Panc1 (cell line): ENCODE results near the gene TIMM44. TPM values are rescaled to one million over a fixed set of nuclear protein-coding genes. Genes with fewer than 3 reads are reported as not detected.
"Not testable (repeated sequence)": the region's sequence is repeated elsewhere in the genome, so short reads cannot be mapped to it uniquely, and the experiment has no call there.

Source experiments
- ATAC-seq: fragments of 200-7000 bp; cut with Tn5 transposase; 2 replicates; pipeline ENCODE4 v1.9.1; 2020; ENCODE audit warnings: mild to moderate bottlenecking, moderate library complexity
- BruUV-seq: library from RNA; stranded (reverse); fragments of 400-500 nt; replicated peaks from 2 replicates; lab custom pipeline; 2021; lab: Mats Ljungman, UMichigan
- CTCF ChIA-PET: fragments of 300-600 bp; sonication (Branson Sonifier 250); formaldehyde crosslinking; loops from one replicate; lab custom pipeline; 2022; ENCODE audit warnings: antibody characterized with exemption; lab: Charles Lee
- POLR2A ChIA-PET: fragments of 300-600 bp; sonication (Branson Sonifier 250); formaldehyde crosslinking; loops from one replicate; lab custom pipeline; 2022; ENCODE audit warnings: antibody characterized with exemption; lab: Charles Lee
- DNase-seq: peaks from one replicate; pipeline ENCODE4 v3.0.0-alpha.2; 2010; ENCODE audit warnings: low read depth, low spot score
- H3K27ac ChIP-seq: 2 replicates; pipeline ENCODE4 v1.5.1; 2011; ENCODE audit warnings: mild to moderate bottlenecking, low read length, inconsistent platforms
- H3K27me3 ChIP-seq: fragments of 200-500 bp; sonication (Bioruptor generic); 2 replicates; pipeline ENCODE4 v1.6.0; 2014; ENCODE audit warnings: low read length, inconsistent platforms; ENCODE audit not compliant: control insufficient read depth, insufficient read depth
- H3K36me3 ChIP-seq: fragments of 200-500 bp; sonication (Bioruptor generic); 2 replicates; pipeline ENCODE4 v1.5.1; 2014; ENCODE audit warnings: inconsistent platforms, mild to moderate bottlenecking, low read length, moderate library complexity; ENCODE audit not compliant: control insufficient read depth, insufficient read depth
- H3K4me1 ChIP-seq: 2 replicates; pipeline ENCODE4 v1.5.1; 2011; ENCODE audit warnings: inconsistent platforms, mild to moderate bottlenecking, low read length, moderate library complexity; ENCODE audit not compliant: control insufficient read depth, insufficient read depth
- H3K4me3 ChIP-seq, 2 experiments: 2 replicates each; pipeline ENCODE4 v1.5.1; 2011 to 2012; ENCODE audit warnings: low read depth in 2 of 2, low read length in 2 of 2, mild to moderate bottlenecking in 2 of 2, inconsistent platforms in 1 of 2, moderate library complexity in 1 of 2
- H3K9me3 ChIP-seq: fragments of 200-500 bp; sonication (Bioruptor generic); 2 replicates; pipeline ENCODE4 v1.5.1; 2014; ENCODE audit warnings: low read depth, mild to moderate bottlenecking, inconsistent platforms, low read length, moderate library complexity; ENCODE audit not compliant: control insufficient read depth, insufficient read depth
- CTCF ChIP-seq: fragments of 450-650 bp; IDR thresholded peaks from 2 replicates; pipeline ENCODE4 v1.5.1; 2017; ENCODE audit warnings: mild to moderate bottlenecking
- POLR2AphosphoS5 ChIP-seq: IDR thresholded peaks from 2 replicates; pipeline ENCODE4 v1.6.1; 2012; ENCODE audit warnings: mild to moderate bottlenecking, low read depth, low read length, moderate library complexity
- REST ChIP-seq, 2 experiments: IDR thresholded peaks; 2 replicates each; pipeline ENCODE4 v1.6.1; 2011 to 2012; ENCODE audit warnings: low read depth in 2 of 2, control low read depth in 1 of 2, low read length in 1 of 2, mild to moderate bottlenecking in 1 of 2, moderate library complexity in 1 of 2; ENCODE audit not compliant: insufficient read depth in 1 of 2
- SIN3A ChIP-seq: IDR thresholded peaks from 2 replicates; pipeline ENCODE4 v1.6.1; 2012; ENCODE audit warnings: low read depth, mild to moderate bottlenecking, low read length, moderate library complexity, borderline replicate concordance; ENCODE audit not compliant: insufficient read depth
- TCF7L2 ChIP-seq: IDR thresholded peaks from 2 replicates; pipeline ENCODE4 v1.6.1; 2011; ENCODE audit warnings: mild to moderate bottlenecking, low read depth, low read length, inconsistent platforms
- in situ Hi-C: cut with HindIII; loops from 2 replicates; pipeline ENCODE4 v1.10.0; 2016; ENCODE audit warnings: low sequenced_read_pairs, low pct_unique_long_range_greater_than_20kb
- intact Hi-C: fragments of 100-400 bp; cut with micrococcal nuclease; formaldehyde crosslinking; loops from one replicate; pipeline ENCODE4 v1.10.0; 2022; ENCODE audit not compliant: unreplicated experiment
- total RNA-seq: library from RNA; stranded (reverse); gene quantifications from one replicate; pipeline ENCODE4 v1.2.1, GENCODE V29; 2021; ENCODE audit not compliant: unreplicated experiment

Gene TIMM44
- total RNA-seq, 1 experiment from 2014 or later = 105 TPM

- no TSS peak for BruUV-seq
Observed at GRCh38 chr19:7961920-7962626, 18.6 kb upstream of the TIMM44 start.

GRCh38 chr19:7961082-7961481 is 17.6 kb upstream of the TIMM44 start:
- POLR2A ChIA-PET, H3K27ac ChIP-seq, in situ Hi-C loops, DNase-seq, intact Hi-C loops, CTCF ChIA-PET, H3K27me3 ChIP-seq, H3K36me3 ChIP-seq, H3K4me3 ChIP-seq, BruUV-seq, H3K9me3 ChIP-seq, H3K4me1 ChIP-seq, ATAC-seq: not testable (repeated sequence)

More at GRCh38 chr19:7961920-7962626, 18.6 kb upstream of the TIMM44 start:
- POLR2A ChIA-PET = interaction anchor here (0.6 kb wide), 1 partner anchor 637 kb away, joined by 17 read pairs; no protein-coding TSS in a partner anchor
- no peaks in the 10 kb centered on the region; the same call in 1 of the 2 replicates for H3K36me3 ChIP-seq
- H3K27me3 ChIP-seq = no peaks in the 10 kb centered on the region
- ATAC-seq (no peak), DNase-seq (no peak)
- no peak overlapping the region for H3K27ac ChIP-seq
- CTCF ChIA-PET = no interaction called here
- TF ChIP-seq REST (IDR thresholded peaks at IDR 0.05; ENCODE audit: insufficient read depth in 1 of 2, low read depth in 2 of 2, low read length in 1 of 2) (no peak), CTCF (no peak), TCF7L2 (no peak), POLR2AphosphoS5 (no peak), SIN3A (no peak)
- no peaks in the 10 kb centered on the region for H3K9me3 ChIP-seq
- H3K4me1 ChIP-seq = no peaks in the 10 kb centered on the region
- H3K4me3 ChIP-seq = no peak overlapping the region
- in situ Hi-C loops = no loop called here
- intact Hi-C loops = no loop called here

GRCh38 chr19:7959211-7959610 is 15.7 kb upstream of the TIMM44 start:
- ChIA-PET POLR2A (no interaction called here), CTCF (no interaction called here)
- H3K27me3 ChIP-seq = no peaks in the 10 kb centered on the region
- no peak for DNase-seq
- H3K4me1 ChIP-seq = no peaks in the 10 kb centered on the region
- intact Hi-C loops (no loop called here), in situ Hi-C loops (no loop called here)
- H3K4me3 ChIP-seq = no peak overlapping the region
- ATAC-seq = no peak
- H3K36me3 ChIP-seq = no peaks in the 10 kb centered on the region; the same call in 1 of the 2 replicates
- BruUV-seq = no TSS peak
- H3K27ac ChIP-seq = no peak overlapping the region
- no peaks in the 10 kb centered on the region for H3K9me3 ChIP-seq
- no peak for TF ChIP-seq CTCF
- no peak for TF ChIP-seq POLR2AphosphoS5
- TF ChIP-seq TCF7L2 = no peak
- no peak for TF ChIP-seq REST (IDR thresholded peaks at IDR 0.05; ENCODE audit: insufficient read depth in 1 of 2, low read depth in 2 of 2, low read length in 1 of 2)
- TF ChIP-seq SIN3A = no peak
